Thyroid gland (tissue), 4 donors: ENCODE data around the gene PARD6B. TPM values are rescaled to one million over a fixed set of nuclear protein-coding genes. Genes with fewer than 3 reads are reported as not detected.

Experiments
- DNase-seq, 2 donors: peaks; one replicate each; pipeline ENCODE4 v3.0.0-alpha.2; 2019
- H3K27ac ChIP-seq, 3 donors: fragments of 200-600 bp; sonication (generic); 1 replicate in 2 of 3; 2 replicates in 1 of 3; pipeline ENCODE4 v1.5.1; 2016 to 2019; ENCODE audit warnings: mild to moderate bottlenecking in 1 of 3, moderate library complexity in 1 of 3
- H3K27me3 ChIP-seq: fragments of 200-600 bp; sonication (generic); one replicate; pipeline ENCODE4 v1.5.1; 2019
- H3K36me3 ChIP-seq, 2 donors: fragments of 200-600 bp; sonication (generic); one replicate each; pipeline ENCODE4 v1.5.1; 2016 to 2019
- H3K4me1 ChIP-seq, 2 donors: fragments of 200-600 bp; sonication (generic); one replicate each; pipeline ENCODE4 v1.5.1; 2017 to 2019
- H3K4me3 ChIP-seq, 3 donors: fragments of 200-600 bp; sonication (generic); replicated peaks in 1 of 3; 1 replicate in 2 of 3; 2 replicates in 1 of 3; pipeline ENCODE4 v1.5.1; 2016; ENCODE audit warnings: mild to moderate bottlenecking in 1 of 3
- H3K9me3 ChIP-seq: fragments of 200-600 bp; sonication (generic); one replicate; pipeline ENCODE4 v1.5.1; 2017
- CTCF ChIP-seq, 6 experiments: fragments of 200-600 bp in 3 of 6; fragments of 450-650 bp in 3 of 6; sonication (generic) in 3 of 6; IDR thresholded peaks; one replicate each; pipeline ENCODE4 v1.5.1; 2016 to 2019; ENCODE audit warnings: antibody characterized with exemption in 6 of 6, mild to moderate bottlenecking in 2 of 6, inconsistent platforms in 1 of 6, moderate library complexity in 1 of 6
- POLR2A ChIP-seq, 2 donors: fragments of 450-650 bp; IDR thresholded peaks; one replicate each; pipeline ENCODE4 v1.6.1; 2017; ENCODE audit warnings: antibody characterized with exemption in 2 of 2, mild to moderate bottlenecking in 2 of 2, moderate library complexity in 1 of 2
- WGBS, 2 donors: methylation state at CpG; one replicate each; pipeline ENCODE4 v1.1.5; 2017; 5-methylcytosine and 5-hydroxymethylcytosine counted together
- intact Hi-C: fragments of 100-400 bp; cut with DNase I; formaldehyde crosslinking; loops from one replicate; pipeline ENCODE4 v1.15.1; 2023
- total RNA-seq, 4 donors: library from RNA; depleted of rRNA; stranded (reverse); fragments of >200 nt; gene quantifications; one replicate each; pipeline ENCODE4 v1.2.3, GENCODE V29; 2016

PARD6B gene
- 10 to 100 TPM; 14.3 to 18.1 (median 17.7) TPM for total RNA-seq

GRCh38 chr20:50731055-50731929 lies at the start of gene PARD6B:
TSS of gene PARD6B (plus strand) at chr20:50731580. CDS start at chr20:50731787, 207 bp downstream.
- peak; percentile 100 for DNase-seq
- Histone ChIP-seq H3K27me3 (no peaks in the 10 kb centered on the region), H3K4me1 (peaks cover 9 to 42% of the 10 kb centered on the region in 2 donors), H3K36me3 (no peaks in the 10 kb centered on the region), H3K27ac (peak within 1 kb of the TSS; percentile 83 to 96 (median 89)), H3K9me3 (no peaks in the 10 kb centered on the region), H3K4me3 (peak within 1 kb of the TSS; percentile 62 to 94 (median 85))
- TF ChIP-seq CTCF (IDR thresholded peaks at IDR 0.05), result no peak
- TF ChIP-seq POLR2A (IDR thresholded peaks at IDR 0.05), result peak; percentile 75 to 95
- intact Hi-C loops, result no loop called here
- 0% methylated on average over 12 of the region's 114 CpGs; no CpG with 5 or more reads in 1 of the 2 donors for WGBS, 2 donors

- Histone ChIP-seq H3K27me3 (no peaks in the 10 kb centered on the region), H3K4me3 (no peak overlapping the region), H3K4me1 (peaks cover 10 to 19% of the 10 kb centered on the region in 2 donors), H3K27ac (no peak overlapping the region), H3K36me3 (no peaks in the 10 kb centered on the region), H3K9me3 (no peaks in the 10 kb centered on the region)
- no peak for DNase-seq
- no peak for TF ChIP-seq POLR2A (IDR thresholded peaks at IDR 0.05)
- TF ChIP-seq CTCF (IDR thresholded peaks at IDR 0.05), result no peak
- intact Hi-C loops, result no loop called here
- 79 to 80% methylated on average over 4 of the region's 4 CpGs for WGBS, 2 donors
These were observed 49.3 kb upstream of the PARD6B start for GRCh38 chr20:50682065-50682464.

GRCh38 chr20:50682947-50683530 lies 48.3 kb upstream of the PARD6B start:
- Histone ChIP-seq H3K36me3 (no peaks in the 10 kb centered on the region), H3K4me3 (no peak overlapping the region), H3K27ac (no peak overlapping the region), H3K4me1 (peaks cover 10 to 15% of the 10 kb centered on the region in 2 donors), H3K27me3 (no peaks in the 10 kb centered on the region), H3K9me3 (no peaks in the 10 kb centered on the region)
- no peak for TF ChIP-seq POLR2A (IDR thresholded peaks at IDR 0.05)
- no peak for TF ChIP-seq CTCF (IDR thresholded peaks at IDR 0.05)
- intact Hi-C loops, result no loop called here
- DNase-seq, result no peak
- WGBS, 2 donors, result 94% methylated on average over 8 of the region's 8 CpGs

GRCh38 chr20:50683570-50683969 lies 47.8 kb upstream of the PARD6B start:
- WGBS, 2 donors, result 90 to 92% methylated on average over 6 of the region's 6 CpGs
- no peaks in the 10 kb centered on the region for H3K9me3 ChIP-seq
- intact Hi-C loops, result no loop called here

More at GRCh38 chr20:50683570-50683969, 47.8 kb upstream of the PARD6B start:
- no peak for DNase-seq
- Histone ChIP-seq H3K36me3 (no peaks in the 10 kb centered on the region), H3K4me1 (peaks cover 5 to 10% of the 10 kb centered on the region in 2 donors), H3K4me3 (no peak overlapping the region), H3K27me3 (no peaks in the 10 kb centered on the region), H3K27ac (no peak overlapping the region)
- no peak for TF ChIP-seq CTCF (IDR thresholded peaks at IDR 0.05)
- no peak for TF ChIP-seq POLR2A (IDR thresholded peaks at IDR 0.05)
